HG02588 (cell line): Measurements from ENCODE around the gene MYO18A.

ENCODE experiments used
- ATAC-seq: cut with Tn5 transposase; IDR thresholded peaks from one replicate; pipeline ENCODE4 v1.9.1; 2021; ENCODE audit warnings: mild to moderate bottlenecking, moderate library complexity; ENCODE audit not compliant: unreplicated experiment

Gene MYO18A

DNA sequence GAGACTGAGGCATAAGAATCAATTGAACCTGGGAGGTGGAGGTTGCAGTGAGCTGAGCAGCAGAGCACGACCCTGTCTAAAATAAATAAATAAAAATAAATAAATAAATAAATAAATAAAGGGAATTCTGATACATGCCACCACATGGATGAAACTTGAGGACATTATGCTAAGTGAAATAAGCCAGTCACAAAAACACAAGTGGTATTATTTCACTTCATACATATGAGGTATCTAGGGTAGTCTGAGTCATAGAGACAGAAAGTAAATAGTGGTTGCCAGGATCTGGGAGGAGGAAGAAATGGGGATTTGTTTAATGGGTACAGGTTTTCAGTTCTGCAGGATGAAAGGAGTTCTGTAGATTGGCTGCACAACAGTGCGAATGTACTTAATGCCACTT, 120.9 kb downstream of the MYO18A start:
- no peak for ATAC-seq

DNA sequence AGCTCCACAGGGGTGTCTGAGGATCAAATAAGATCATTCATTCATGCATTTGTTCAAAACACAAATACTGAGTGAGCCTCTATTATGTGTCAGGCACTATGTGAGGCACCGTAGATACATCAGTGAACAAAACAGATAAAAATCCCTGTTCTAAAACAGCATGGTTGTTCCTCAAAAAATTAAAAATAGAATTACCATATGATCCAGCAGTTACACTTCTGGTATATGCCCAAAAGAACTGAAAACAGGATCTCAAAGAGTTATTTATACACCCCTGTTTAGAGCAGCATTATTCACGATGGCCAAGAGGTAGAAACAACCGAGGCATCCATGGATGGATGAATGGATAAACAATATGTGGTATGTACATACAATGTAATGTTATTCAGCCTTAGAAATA, 121.8 kb downstream of the MYO18A start:
- no peak for ATAC-seq

DNA sequence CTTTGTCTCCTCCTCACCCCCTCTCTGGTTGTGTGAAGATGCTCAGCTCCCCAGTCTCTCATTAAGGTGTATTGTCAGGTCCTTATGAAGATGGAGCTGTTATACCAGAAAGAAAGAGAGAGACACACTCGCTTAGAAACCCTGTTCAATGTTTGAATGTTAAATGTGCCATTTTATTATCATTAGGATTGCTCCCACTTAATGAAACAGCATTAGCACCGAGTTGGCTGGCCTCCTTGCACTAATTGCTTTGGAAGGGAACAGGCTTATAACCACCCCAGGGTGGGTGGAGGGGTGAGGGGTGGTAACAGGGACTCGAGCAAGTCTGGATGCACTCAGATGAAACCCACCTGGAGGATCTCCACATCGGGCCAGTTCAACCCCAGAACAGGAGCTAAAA, 122.8 kb downstream of the MYO18A start:
- no peak for ATAC-seq

DNA sequence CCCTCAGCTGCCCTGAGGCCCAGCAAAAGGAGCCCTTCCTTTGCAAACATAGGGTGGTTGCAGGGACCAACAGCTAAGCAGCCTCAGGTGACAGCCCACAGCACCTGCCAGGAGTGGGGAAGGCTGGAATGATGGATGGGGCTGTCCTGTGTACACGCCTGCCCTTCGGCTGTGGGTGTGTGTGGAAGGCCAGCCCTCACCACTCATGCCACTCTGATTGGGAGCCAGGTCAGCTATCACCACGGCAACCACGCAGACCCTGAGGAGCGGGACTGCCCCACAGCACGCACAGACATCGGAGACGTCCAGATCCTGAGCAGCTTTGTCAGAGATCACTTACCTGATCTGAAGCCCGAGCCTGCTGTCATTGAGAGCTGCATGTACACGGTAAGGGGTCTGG, 125.4 kb downstream of the MYO18A start:
- no peak for ATAC-seq

DNA sequence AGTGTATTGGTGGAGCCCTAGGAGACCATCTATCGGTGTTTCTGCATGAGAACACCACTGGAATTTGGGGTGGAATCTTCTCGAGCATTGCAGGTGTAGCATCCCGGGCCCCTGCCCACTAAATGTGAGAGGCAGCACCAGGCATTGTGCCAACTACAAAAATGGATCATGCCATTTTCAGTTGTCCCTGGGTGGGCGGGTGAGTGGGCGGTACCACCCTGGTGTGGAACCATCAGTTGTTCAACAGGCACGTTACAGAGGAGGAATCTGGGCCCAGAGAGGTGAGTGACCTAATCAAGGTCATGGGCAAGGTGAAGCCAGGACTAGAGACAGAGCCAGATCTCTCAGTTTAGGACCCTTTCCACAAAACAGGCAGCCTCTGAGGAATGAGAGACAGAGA, 128.5 kb downstream of the MYO18A start:
- ATAC-seq = no peak

DNA sequence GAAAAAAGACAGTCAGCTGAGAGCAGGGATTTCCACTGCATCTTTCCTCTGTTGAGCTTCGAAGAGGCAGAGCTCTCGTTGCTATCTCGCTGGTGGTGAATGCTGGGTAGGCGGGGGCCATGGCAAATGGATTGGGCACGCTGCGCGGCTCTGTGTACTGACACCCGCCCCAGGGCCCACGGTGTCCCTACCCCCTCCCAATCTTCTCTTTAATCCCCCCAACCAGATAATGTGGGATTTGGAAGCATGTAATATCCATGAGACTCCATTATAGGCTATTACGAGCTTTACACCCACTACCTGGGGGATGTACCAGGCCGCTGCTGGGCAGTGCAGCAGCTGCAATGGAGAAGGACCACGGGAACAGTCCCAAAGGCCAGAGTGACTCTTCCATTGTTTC, 129.0 kb downstream of the MYO18A start:
- no peak for ATAC-seq

DNA sequence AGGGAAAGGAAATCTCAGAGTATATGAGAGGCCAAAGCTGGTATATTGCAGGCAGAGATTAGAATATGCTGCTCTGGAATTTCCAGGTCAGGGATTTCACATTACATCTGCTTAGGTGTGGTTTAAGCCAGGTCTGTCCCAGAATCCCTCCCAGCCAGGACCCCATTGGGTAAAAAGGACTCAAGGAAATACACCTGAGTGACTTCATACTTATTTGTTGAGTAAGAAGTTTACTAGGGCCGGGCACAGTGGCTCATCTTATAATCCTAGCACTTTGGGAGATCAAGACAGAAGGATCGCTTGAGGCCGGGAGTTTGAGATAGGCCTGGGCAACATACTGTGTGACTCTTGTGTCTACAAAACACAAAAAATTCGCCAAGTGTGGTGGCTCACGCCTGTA, 130.0 kb downstream of the MYO18A start:
- ATAC-seq = no peak

DNA sequence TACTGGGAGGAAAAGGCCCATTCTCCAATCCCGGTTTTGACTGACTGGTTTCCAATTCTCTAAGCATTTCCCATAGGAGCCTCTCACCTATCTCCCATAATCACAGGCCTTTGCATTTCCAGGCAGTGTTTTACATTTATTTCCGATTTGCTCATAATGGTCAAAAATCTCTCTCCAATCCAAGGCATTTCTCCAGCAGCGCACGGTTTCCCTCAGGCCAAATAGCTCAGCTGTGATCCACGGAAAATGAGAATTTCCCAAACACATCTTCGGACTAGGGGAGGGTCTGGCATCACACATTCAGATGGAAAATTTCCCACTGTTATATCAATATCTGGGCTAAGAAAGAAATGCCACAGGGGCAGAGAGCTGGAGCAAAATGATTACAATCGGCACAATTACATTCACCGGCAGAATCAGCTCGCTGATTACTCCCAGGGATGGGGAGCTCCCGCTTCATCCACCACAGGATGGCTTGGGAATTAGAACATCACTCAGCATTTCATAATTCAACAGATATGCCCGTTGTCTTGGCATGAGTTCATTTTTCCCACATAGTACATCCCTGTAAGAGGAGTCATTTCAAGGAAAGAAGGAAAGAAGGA, 130.6 kb downstream of the MYO18A start:
- ATAC-seq = no peak

DNA sequence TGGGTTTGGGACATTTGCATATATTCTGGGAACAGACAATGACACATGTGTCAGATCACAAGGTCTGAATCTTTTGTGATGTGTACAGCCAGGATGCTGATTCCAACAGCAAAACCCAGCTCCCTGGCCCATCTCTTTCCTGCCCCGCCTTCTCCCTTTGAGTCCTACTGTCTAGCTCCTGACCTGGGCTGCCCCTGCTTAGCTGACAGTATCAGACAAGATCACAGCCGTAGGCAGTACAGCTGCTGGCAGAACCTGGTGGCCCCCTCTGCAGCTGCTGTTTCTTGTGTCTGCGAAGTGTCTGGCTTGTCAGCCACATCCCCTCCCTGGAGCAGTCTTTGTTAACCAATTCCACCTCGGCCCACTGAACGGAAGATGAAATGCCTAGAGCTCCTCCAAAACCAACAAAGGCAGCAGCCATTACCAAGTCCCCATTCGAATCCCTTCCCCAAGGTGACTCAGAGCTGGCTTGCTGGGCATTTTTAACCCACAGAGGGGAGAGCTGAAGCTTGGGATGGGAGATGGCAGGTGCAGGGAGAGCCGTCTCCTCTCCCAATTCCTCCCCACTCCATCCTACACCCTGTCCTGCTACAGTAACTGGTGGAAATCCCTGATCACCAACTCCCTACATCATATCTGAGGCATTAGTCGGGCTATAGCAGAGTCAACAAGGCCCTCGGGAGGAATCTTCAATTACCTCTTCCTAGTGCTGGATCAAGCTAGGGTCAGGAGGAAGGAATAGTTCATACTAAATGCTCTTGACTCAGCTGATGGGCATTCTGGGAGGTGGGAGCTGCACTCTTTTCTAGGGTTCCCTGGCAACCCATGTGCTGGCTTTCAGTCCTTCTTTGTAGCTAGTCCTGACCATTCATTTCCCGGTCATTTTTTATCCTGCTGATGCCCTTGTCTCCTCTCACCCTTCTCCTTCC, 131.5 kb downstream of the MYO18A start:
- ATAC-seq = no peak

DNA sequence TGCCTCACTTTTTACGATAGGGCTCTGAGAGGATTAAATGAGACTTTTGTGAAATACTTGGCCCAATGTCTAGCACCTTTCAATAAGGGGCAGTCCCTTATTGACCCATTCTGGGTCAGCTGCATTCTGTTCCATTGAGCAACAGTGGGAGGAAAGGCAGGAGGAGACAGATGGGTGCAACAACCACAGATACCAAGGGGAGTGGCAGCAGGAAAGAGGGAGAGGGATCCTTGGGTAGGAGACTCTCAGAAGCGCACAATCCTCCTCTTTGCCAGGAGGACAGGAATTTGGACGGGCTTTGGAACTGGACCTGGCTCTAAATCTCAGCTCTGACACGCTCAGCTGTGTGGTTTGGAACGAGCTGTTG, 133.7 kb downstream of the MYO18A start:
- no peak for ATAC-seq

DNA sequence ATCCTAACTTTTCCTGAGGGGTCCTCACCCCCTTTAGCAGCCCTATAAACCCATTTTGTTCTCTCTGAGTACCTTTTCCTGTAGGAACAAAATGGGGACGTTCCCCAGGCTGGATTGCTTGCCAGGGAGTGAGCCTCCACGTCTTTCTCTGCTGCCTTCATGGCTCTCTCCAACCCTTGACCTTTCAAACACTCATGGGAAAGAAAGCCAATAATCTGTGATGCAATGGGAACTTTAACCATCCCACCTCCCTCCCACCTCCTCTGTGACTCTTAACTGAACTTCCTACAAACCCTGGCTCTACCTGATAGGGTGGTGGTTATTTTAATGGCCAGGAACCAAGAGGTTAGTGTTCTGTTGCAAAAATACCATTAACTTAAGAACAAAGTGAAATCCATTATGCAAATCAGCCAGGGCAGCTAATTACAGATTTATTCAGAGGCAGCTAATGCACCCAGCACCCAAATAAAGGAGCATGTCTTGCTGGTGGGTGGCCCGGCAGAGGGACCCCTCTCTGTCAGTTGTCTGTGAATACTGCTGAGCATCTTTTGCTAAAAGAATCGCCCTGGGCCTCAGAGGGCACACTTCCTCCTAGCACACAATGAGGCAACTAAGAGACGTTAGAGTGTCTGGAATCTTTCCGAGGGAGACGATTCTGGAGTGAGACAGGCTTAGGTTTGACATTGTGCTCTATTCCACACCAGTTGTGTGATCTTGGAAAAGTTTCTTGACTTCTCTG, 134.3 kb downstream of the MYO18A start:
- ATAC-seq = no peak

DNA sequence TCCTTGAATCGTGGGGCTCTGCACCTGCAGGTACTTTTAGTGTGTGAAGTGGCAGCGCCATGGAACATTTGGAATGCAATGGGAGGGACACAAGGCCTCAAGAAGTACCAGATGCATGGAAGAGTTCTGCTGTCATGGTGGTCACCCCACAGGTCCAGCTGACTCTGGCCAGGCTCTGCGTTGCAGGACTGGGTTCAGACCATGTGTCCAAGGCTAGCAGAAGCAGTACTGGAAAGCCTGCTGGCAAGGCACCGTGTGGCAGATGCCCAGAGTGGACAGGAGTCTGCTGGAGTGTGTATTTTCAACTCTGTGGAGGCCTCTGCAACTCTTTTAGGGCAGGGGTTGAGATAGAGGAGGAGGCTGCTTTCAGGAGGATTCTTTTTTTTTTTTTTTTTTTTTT, 135.2 kb downstream of the MYO18A start:
- ATAC-seq = no peak

DNA sequence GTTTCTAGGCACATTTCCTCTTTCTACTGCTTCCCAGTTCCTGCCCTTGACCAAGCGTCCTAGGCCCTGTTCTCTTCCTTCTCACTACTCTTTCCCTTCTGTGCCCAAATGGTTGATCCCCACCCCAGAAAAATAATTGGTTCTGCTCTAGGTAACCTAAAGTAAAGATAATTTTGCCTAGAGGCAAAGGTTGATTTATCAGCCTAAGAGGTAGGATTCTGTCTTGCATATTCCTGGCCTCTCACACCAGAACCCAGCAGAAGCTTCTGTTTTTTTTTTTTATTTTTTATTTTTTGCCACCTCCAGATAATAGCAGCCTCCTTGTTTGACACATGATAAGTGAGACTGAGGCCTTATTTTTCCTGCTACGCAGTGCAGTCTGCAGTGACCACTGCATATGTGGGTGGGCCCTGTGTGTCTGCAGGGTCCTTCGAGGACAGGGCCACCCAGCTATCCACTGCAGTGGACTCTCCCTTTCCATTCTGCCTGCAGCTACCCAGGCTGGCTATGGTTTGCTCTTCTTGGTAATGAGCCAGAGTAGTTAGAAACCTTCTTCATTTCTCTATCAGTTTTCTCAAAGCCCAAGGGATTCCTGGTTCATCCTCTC, 136.6 kb downstream of the MYO18A start:
- ATAC-seq = no peak

DNA sequence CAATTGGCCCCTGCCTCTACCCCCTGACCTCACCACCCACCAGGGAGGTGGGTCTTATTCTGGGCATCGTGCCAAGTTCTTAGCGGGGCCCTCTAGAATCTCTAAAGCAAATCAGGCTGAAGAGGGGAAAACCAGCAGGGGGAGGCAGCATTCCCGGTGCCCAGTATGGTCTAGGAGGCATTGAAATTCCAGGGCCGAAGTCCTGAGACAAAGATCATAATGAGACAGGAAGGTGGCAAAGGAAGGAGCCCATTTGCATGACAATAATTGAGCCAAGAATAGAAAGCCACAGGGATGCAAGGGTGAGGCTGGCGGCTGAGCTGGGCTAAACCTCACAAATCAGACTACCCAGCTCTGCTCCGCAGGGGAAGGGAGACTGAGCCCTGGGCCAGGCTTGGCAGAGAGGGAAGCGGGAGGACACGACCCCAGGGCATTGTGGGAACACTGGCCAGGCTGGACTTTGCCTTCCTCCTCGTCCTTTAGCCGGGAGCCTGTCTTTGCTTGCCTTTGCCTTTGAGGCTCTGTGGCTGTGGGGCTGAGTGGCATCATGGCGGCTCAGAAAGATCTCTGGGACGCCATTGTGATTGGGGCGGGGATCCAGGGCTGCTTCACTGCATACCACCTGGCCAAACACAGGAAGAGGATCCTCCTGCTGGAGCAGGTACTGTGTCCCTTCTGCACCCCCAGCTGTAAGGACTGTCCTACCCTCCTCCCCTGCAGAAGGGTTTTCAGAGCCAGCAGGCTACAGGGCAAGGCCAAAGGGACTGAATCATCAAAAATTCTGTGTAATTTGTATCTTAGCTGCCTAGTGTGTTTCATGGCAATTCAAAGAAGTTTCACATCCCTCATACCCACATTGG, 137.3 kb downstream of the MYO18A start, which contains the start of gene PIPOX:
Gene PIPOX, plus strand, starts transcription at position 463 of the 860 bp plus-strand sequence. Its CDS starts 85 bp downstream, at position 548.
- no peak for ATAC-seq

DNA sequence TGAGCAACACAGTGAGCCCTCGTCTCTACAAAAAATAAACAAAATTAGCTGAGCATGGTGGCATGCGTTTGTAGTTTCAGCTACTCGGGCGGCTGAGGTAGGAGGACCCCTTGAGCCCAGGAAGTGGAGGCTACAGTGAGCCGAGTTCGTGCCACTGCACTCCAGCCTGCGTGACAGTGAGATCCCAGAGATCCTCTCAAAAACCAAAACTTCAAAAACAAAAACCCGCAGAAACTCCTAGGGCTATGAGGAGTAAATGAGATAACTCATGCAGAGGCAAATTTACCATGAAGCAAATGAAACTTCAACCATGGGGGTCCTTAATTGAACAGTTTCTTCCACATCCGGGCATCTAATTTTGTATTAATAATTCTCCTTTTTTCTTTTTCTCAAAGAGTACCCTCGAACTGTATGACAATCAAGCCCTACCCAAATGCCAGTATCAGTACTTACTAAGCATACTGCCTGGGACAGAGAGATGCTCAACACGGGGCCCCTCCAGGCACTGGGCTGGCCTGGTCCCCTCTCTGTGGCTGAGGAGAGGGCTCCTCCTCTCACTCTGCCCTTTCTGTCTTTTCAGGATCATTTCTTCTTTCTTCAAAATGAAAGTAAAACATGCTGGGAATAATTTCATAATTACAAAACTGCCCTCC, 138.0 kb downstream of the MYO18A start:
- ATAC-seq = no peak

DNA sequence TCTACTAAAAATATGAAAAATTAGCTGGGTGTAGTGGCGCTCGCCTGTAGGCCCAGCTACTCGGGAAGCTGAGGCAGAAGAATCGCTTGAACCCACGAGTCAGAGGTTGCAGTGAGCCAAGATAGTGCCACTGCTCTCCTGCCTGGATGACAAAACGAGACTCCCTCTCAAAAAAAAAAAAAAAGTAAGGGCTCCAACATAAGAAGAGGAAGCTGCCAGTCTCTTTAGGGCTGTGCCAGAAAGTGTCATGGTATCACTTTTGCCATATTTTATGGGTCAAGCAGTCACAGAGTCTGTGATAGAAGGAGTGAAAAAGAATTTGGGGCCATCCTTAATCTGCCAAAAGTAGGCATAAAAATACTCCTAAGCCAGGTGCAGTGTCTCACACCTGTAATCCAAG, 138.6 kb downstream of the MYO18A start:
- no peak for ATAC-seq

DNA sequence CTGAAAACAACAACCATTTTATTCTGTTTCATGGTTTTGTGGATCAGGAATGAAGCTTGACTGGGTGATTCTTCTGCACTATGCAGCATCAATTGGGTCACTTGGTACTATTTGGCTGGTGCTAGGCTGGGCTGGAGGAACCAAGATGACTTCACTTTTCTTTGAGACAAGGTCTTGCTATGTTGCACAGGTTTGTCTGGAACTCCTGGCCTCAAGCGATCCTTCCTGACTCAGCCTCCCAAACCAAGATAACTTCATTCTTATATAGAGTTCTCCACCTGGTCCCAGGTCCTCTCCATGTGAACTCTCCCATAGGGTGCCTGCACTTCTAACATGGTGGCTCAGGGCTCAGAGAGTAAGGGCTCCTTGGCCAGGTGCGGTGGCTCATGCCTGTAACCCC, 139.1 kb downstream of the MYO18A start:
- ATAC-seq = no peak

DNA sequence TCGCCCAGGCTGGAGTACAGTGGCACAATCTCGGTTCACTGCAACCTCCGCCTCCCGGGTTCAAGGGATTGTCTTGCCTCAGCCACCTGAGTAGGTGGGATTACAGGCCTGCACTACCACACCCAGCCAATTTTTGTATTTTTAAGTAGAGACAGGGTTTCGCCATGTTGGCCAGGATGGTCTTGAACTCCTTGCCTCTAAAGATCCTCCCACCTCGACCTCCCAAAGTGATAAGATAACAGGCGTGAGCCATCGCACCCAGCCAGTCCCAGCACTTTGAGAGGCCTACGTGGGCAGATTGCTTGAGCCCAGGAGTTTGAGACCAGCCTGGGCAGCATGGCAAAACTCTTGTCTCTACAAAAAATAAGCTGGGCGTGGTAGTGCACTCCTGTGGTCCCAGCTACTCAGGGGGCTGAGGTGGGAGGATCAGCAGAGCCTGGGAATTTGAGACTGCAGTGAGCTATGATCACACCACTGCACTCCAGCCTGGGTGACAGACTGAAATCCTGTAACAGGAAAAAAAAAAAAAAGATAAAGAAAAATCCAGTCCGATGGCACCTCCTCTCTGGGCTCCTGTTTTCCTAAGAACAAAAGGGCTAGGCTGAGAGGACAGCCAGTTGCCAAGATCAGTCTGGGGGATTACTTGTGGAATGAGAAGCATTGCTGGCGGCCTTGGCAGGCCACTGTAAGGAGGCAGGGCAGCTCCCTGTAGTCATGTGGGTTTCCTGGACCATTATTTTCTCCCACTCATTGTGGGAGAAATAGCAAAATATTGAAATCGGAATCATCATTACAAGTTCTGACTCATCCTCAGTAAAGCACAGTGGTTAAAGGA, 140.2 kb downstream of the MYO18A start:
- no peak for ATAC-seq
